IMR-90 (cell line): Measurements from ENCODE around the gene ADH6. TPM values are rescaled to one million over a fixed set of nuclear protein-coding genes. Genes with fewer than 3 reads are reported as not detected.

Experiments
- ATAC-seq: fragments of 200-7000 bp; cut with Tn5 transposase; 2 replicates; pipeline ENCODE4 v1.9.1; 2020; ENCODE audit warnings: low read depth, mild to moderate bottlenecking, moderate library complexity
- BruUV-seq: library from RNA; stranded (reverse); fragments of 400-500 nt; replicated peaks from 2 replicates; lab custom pipeline; 2021; lab: Mats Ljungman, UMichigan
- CTCF ChIA-PET: fragments of 300-600 bp; formaldehyde crosslinking; extraction: SDS; loops from one replicate; lab custom pipeline; 2021; ENCODE audit warnings: antibody characterized with exemption; lab: Yijun Ruan, JAX
- POLR2A ChIA-PET: fragments of 300-600 bp; sonication (Branson Sonifier 250); formaldehyde crosslinking; loops from one replicate; lab custom pipeline; 2022; ENCODE audit warnings: antibody characterized with exemption; ENCODE audit not compliant: unreplicated experiment; lab: Charles Lee
- DNase-seq: peaks from one replicate; pipeline ENCODE4 v3.0.0; 2013
- H2AFZ ChIP-seq: replicated peaks from 2 replicates; pipeline ENCODE3; 2013; ENCODE audit warnings: low read length, mild to moderate bottlenecking; ENCODE audit not compliant: poor library complexity
- H2AK5ac ChIP-seq: 2 replicates; pipeline ENCODE4 v1.6.1; 2013; ENCODE audit warnings: low read depth, low read length, inconsistent platforms
- H2AK9ac ChIP-seq: replicated peaks from 2 replicates; pipeline ENCODE3; 2013; ENCODE audit warnings: mild to moderate bottlenecking, low read depth, low read length, moderate library complexity; ENCODE audit not compliant: poor library complexity
- H2BK120ac ChIP-seq: 2 replicates; pipeline ENCODE4 v1.6.1; 2013; ENCODE audit warnings: low read depth, low read length, inconsistent platforms
- H2BK15ac ChIP-seq: 3 replicates; pipeline ENCODE4 v1.6.1; 2013; ENCODE audit warnings: low read depth, low read length, inconsistent platforms
- H2BK20ac ChIP-seq: 2 replicates; pipeline ENCODE4 v1.6.1; 2013; ENCODE audit warnings: low read depth, mild to moderate bottlenecking, inconsistent platforms, low read length, moderate library complexity
- H2BK5ac ChIP-seq: 2 replicates; pipeline ENCODE4 v1.6.1; 2013; ENCODE audit warnings: mild to moderate bottlenecking, low read depth, low read length, inconsistent platforms; ENCODE audit not compliant: poor library complexity, severe bottlenecking
- H3K14ac ChIP-seq: replicated peaks from 2 replicates; pipeline ENCODE4 v1.6.1; 2013; ENCODE audit warnings: low read depth, low read length, inconsistent platforms
- H3K18ac ChIP-seq: 2 replicates; pipeline ENCODE4 v1.6.1; 2013; ENCODE audit warnings: low read depth, low read length, control low read depth
- H3K23ac ChIP-seq: 2 replicates; pipeline ENCODE4 v1.6.1; 2013; ENCODE audit warnings: low read depth, low read length, inconsistent platforms
- H3K27ac ChIP-seq: 2 replicates; pipeline ENCODE4 v1.5.1; 2013; ENCODE audit warnings: mild to moderate bottlenecking, control low read depth, low read length; ENCODE audit not compliant: insufficient read depth
- H3K27me3 ChIP-seq: 2 replicates; pipeline ENCODE4 v1.6.1; 2013; ENCODE audit warnings: low read length; ENCODE audit not compliant: control insufficient read depth, insufficient read depth
- H3K36me3 ChIP-seq: 2 replicates; pipeline ENCODE4 v1.6.1; 2013; ENCODE audit warnings: low read length, mixed read lengths; ENCODE audit not compliant: control insufficient read depth, insufficient read depth
- H3K4ac ChIP-seq: 2 replicates; pipeline ENCODE4 v1.6.1; 2013; ENCODE audit warnings: low read depth, low read length, inconsistent platforms
- H3K4me1 ChIP-seq: 2 replicates; pipeline ENCODE4 v1.6.1; 2013; ENCODE audit warnings: low read length, mixed read lengths; ENCODE audit not compliant: control insufficient read depth, insufficient read depth
- H3K4me2 ChIP-seq: 2 replicates; pipeline ENCODE4 v1.6.1; 2013; ENCODE audit warnings: low read depth, mild to moderate bottlenecking, control low read depth, low read length, moderate library complexity
- H3K4me3 ChIP-seq: 2 replicates; pipeline ENCODE4 v1.5.1; 2013; ENCODE audit warnings: low read depth, mild to moderate bottlenecking, control low read depth, low read length, moderate library complexity; ENCODE audit not compliant: insufficient read depth
- H3K56ac ChIP-seq: 2 replicates; pipeline ENCODE4 v1.6.1; 2013; ENCODE audit warnings: low read length, inconsistent platforms; ENCODE audit not compliant: insufficient read depth; ENCODE audit errors: extremely low read depth
- H3K79me1 ChIP-seq, 2 experiments: 2 replicates each; pipeline ENCODE4 v1.6.1; 2013; ENCODE audit warnings: low read length in 2 of 2, inconsistent platforms in 1 of 2, low read depth in 1 of 2
- H3K9ac ChIP-seq: 2 replicates; pipeline ENCODE4 v1.6.1; 2013; ENCODE audit warnings: low read depth, low read length, control low read depth
- H3K9me1 ChIP-seq: 2 replicates; pipeline ENCODE4 v1.6.1; 2013; ENCODE audit warnings: low read length, inconsistent platforms; ENCODE audit not compliant: insufficient read depth
- H3K9me3 ChIP-seq: 2 replicates; pipeline ENCODE4 v1.6.1; 2013; ENCODE audit warnings: low read length; ENCODE audit not compliant: control insufficient read depth, insufficient read depth
- H4K20me1 ChIP-seq: 2 replicates; pipeline ENCODE4 v1.6.1; 2013; ENCODE audit warnings: low read length, inconsistent platforms; ENCODE audit not compliant: insufficient read depth
- H4K5ac ChIP-seq: 2 replicates; pipeline ENCODE4 v1.6.1; 2013; ENCODE audit warnings: mild to moderate bottlenecking, low read depth, low read length, control low read depth
- H4K8ac ChIP-seq, 2 experiments: 2 replicates each; pipeline ENCODE4 v1.6.1; 2013; ENCODE audit warnings: low read depth in 2 of 2, low read length in 2 of 2, control low read depth in 1 of 2, inconsistent platforms in 1 of 2
- H4K91ac ChIP-seq: 2 replicates; pipeline ENCODE4 v1.6.1; 2013; ENCODE audit warnings: low read depth, low read length, inconsistent platforms; ENCODE audit not compliant: insufficient read depth
- CEBPB ChIP-seq: IDR thresholded peaks from 2 replicates; pipeline ENCODE4 v1.6.1; 2012; ENCODE audit warnings: low read depth, low read length, improper control_type of control experiment
- CHD1 ChIP-seq: IDR thresholded peaks from 2 replicates; pipeline ENCODE4 v1.6.1; 2012; ENCODE audit warnings: low read depth, low read length, improper control_type of control experiment
- MAZ ChIP-seq: IDR thresholded peaks from 2 replicates; pipeline ENCODE4 v1.6.1; 2012; ENCODE audit warnings: low read depth, mild to moderate bottlenecking, low read length, improper control_type of control experiment, moderate library complexity, borderline replicate concordance
- MXI1 ChIP-seq: IDR thresholded peaks from 2 replicates; pipeline ENCODE4 v1.6.1; 2012; ENCODE audit warnings: low read depth, mild to moderate bottlenecking, low read length, moderate library complexity, borderline replicate concordance
- NFE2L2 ChIP-seq: fragments of 150-350 bp; IDR thresholded peaks from 2 replicates; pipeline ENCODE4 v1.6.1; 2016; ENCODE audit warnings: low read depth, mild to moderate bottlenecking, low read length
- POLR2A ChIP-seq: IDR thresholded peaks from 2 replicates; pipeline ENCODE4 v1.6.1; 2012; ENCODE audit warnings: mild to moderate bottlenecking, low read depth, low read length
- RCOR1 ChIP-seq: IDR thresholded peaks from 2 replicates; pipeline ENCODE4 v1.6.1; 2012; ENCODE audit warnings: mild to moderate bottlenecking, low read length, improper control_type of control experiment; ENCODE audit not compliant: insufficient replicate concordance
- RFX5 ChIP-seq: IDR thresholded peaks from 2 replicates; pipeline ENCODE4 v1.8.0; 2012; ENCODE audit warnings: low read depth, mild to moderate bottlenecking, low read length, moderate library complexity
- dilution Hi-C: fragments of 300-500 bp; cut with HindIII; formaldehyde crosslinking; loops from one replicate; pipeline ENCODE4 v1.14.3; 2018; ENCODE audit warnings: low sequenced_read_pairs; ENCODE audit not compliant: unreplicated experiment
- in situ Hi-C: fragments of 300-500 bp; cut with MboI; formaldehyde crosslinking; loops from 3 replicates; pipeline ENCODE4 v1.14.3; 2019; ENCODE audit warnings: low sequenced_read_pairs, inconsistent platforms, mixed read lengths
- intact Hi-C: fragments of 100-400 bp; cut with micrococcal nuclease; formaldehyde crosslinking; loops from 2 replicates; pipeline ENCODE4 v1.10.0; 2022
- polyA plus RNA-seq, 3 experiments: library from polyadenylated mRNA; depleted of rRNA; stranded (reverse); fragments of >200 nt; gene quantifications; 2 replicates each; pipeline ENCODE4 v1.2.3, GENCODE V29; 2012; ENCODE audit warnings: low replicate concordance in 1 of 3
- total RNA-seq: library from RNA; depleted of rRNA; stranded (reverse); fragments of >200 nt; gene quantifications from 2 replicates; pipeline ENCODE4 v1.2.3, GENCODE V29; 2012
- TF ChIP-seq, protein P1 (sequence below): fragments of 150-350 bp; IDR thresholded peaks from 2 replicates; pipeline ENCODE4 v1.6.1; 2016; ENCODE audit warnings: low read depth, mild to moderate bottlenecking, low read length, moderate library complexity, borderline replicate concordance

Gene ADH6
- total and polyA plus RNA-seq, 2 of the 4 experiments (the other 2 are of a cell fraction) = not detected

DNA sequence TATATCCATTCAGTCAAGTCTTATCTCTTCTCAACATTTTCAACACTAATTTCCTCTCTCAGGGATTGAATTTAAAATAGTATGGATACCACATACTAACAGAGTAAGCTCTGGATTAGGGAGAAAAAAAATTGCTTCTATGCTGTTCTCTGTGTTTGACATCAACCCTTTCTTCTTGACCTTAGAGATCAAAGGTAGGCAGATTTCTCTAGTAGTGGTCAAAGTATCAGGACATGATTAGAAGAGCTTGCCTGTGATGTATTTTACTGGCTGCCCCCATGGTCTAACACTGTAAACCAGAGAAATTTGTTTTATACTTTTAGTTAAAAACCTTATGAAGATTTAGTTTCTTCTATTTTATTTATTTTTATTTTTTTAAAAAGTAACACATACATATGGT lies 8.3 kb downstream of the ADH6 start:
- H4K20me1 ChIP-seq = no peaks in the 10 kb centered on the region
- peak overlapping the region; percentile 88 for H3K18ac ChIP-seq
- in situ Hi-C loops = no loop called here
- dilution Hi-C loops = no loop called here
- H3K9me1 ChIP-seq = no peaks in the 10 kb centered on the region
- H3K79me1 ChIP-seq = no peaks in the 10 kb centered on the region
- H3K23ac ChIP-seq = no peak overlapping the region
- ChIA-PET POLR2A (no interaction called here), CTCF (interaction anchor here (1.6 kb wide), 1 partner anchor 9 kb away, joined by 3 read pairs; no protein-coding TSS in a partner anchor)
- DNase-seq (no peak), ATAC-seq (no peak)
- no peak overlapping the region for H4K91ac ChIP-seq
- H2BK120ac ChIP-seq = peak overlapping the region; percentile 74; the same call in 1 of the 2 replicates
- H3K56ac ChIP-seq = no peak overlapping the region
- peaks cover 8% of the 10 kb centered on the region for H3K4me1 ChIP-seq
- no peak overlapping the region for H3K4me3 ChIP-seq
- no peak overlapping the region for H3K4me2 ChIP-seq
- H3K36me3 ChIP-seq = no peaks in the 10 kb centered on the region
- no peaks in the 10 kb centered on the region for H3K9me3 ChIP-seq
- no peak overlapping the region for H2AK5ac ChIP-seq
- H3K27ac ChIP-seq = no peak overlapping the region; the same call in 1 of the 2 replicates
- no peak overlapping the region for H2AK9ac ChIP-seq
- TF ChIP-seq POLR2A (no peak), RFX5 (no peak), NFE2L2 (no peak), RCOR1 (no peak), MAZ (no peak), CEBPB (no peak), CHD1 (no peak), MXI1 (no peak)
- TF ChIP-seq, protein P1, sequence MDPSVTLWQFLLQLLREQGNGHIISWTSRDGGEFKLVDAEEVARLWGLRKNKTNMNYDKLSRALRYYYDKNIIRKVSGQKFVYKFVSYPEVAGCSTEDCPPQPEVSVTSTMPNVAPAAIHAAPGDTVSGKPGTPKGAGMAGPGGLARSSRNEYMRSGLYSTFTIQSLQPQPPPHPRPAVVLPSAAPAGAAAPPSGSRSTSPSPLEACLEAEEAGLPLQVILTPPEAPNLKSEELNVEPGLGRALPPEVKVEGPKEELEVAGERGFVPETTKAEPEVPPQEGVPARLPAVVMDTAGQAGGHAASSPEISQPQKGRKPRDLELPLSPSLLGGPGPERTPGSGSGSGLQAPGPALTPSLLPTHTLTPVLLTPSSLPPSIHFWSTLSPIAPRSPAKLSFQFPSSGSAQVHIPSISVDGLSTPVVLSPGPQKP = no peak
- peak overlapping the region in 1 of 2 experiments; percentile 60; a peak in 2 of 4 replicates for H4K8ac ChIP-seq
- BruUV-seq = no TSS peak
- no peak overlapping the region for H2AFZ ChIP-seq
- H3K9ac ChIP-seq = no peak overlapping the region
- intact Hi-C loops = no loop called here
- no peak overlapping the region for H3K14ac ChIP-seq
- peak overlapping the region; percentile 92 for H4K5ac ChIP-seq
- H3K27me3 ChIP-seq = no peaks in the 10 kb centered on the region
- H2BK5ac ChIP-seq = peak overlapping the region; percentile 85
- H3K4ac ChIP-seq = peak overlapping the region; percentile 77; the same call in 1 of the 2 replicates
- no peak overlapping the region; the same call in 2 of the 3 replicates for H2BK15ac ChIP-seq
- peak overlapping the region; percentile 82; the same call in 1 of the 2 replicates for H2BK20ac ChIP-seq
